Caco-2 (cell line): ENCODE results near the gene CCAR1. TPM values are rescaled to one million over a fixed set of nuclear protein-coding genes. Genes with fewer than 3 reads are reported as not detected.
"Not testable (repeated sequence)": the region's sequence is repeated elsewhere in the genome, so short reads cannot be mapped to it uniquely, and the experiment has no call there.

Source experiments
- BruUV-seq: library from RNA; stranded (reverse); fragments of 400-500 nt; replicated peaks from 2 replicates; lab custom pipeline; 2021; lab: Mats Ljungman, UMichigan
- CTCF ChIA-PET: fragments of 300-600 bp; sonication (Branson Sonifier 250); formaldehyde crosslinking; loops from one replicate; lab custom pipeline; 2022; ENCODE audit warnings: antibody characterized with exemption; lab: Charles Lee
- POLR2A ChIA-PET: fragments of 300-600 bp; sonication (Branson Sonifier 250); formaldehyde crosslinking; loops from one replicate; lab custom pipeline; 2022; ENCODE audit warnings: antibody characterized with exemption; lab: Charles Lee
- DNase-seq, 2 experiments: peaks; one replicate each; pipeline versions ENCODE4 v3.0.0 to v3.0.0-alpha.2; 2020 to 2022
- H3K27me3 ChIP-seq: replicated peaks from 2 replicates; pipeline ENCODE4 v1.6.0; 2011; ENCODE audit warnings: low read length; ENCODE audit not compliant: control insufficient read depth, insufficient read depth
- H3K36me3 ChIP-seq: 2 replicates; pipeline ENCODE4 v1.5.1; 2011; ENCODE audit warnings: low read length; ENCODE audit not compliant: control insufficient read depth, insufficient read depth
- H3K4me1 ChIP-seq: fragments of 250-450 bp; sonication (Bioruptor Pico); 2 replicates; pipeline ENCODE4 v1.5.1; 2020; ENCODE audit warnings: mild to moderate bottlenecking
- H3K4me3 ChIP-seq: 2 replicates; pipeline ENCODE4 v1.5.1; 2011; ENCODE audit warnings: low read depth, mild to moderate bottlenecking, control low read depth, low read length
- H3K9me3 ChIP-seq: fragments of 250-450 bp; sonication (Bioruptor Pico); 2 replicates; pipeline ENCODE4 v1.5.1; 2020; ENCODE audit warnings: mild to moderate bottlenecking, moderate library complexity
- H3K27ac Mint-ChIP-seq: one replicate; pipeline ENCODE4 v1.8.0; 2022; ENCODE audit warnings: mixed read lengths; ENCODE audit not compliant: unreplicated experiment
- H3K27me3 Mint-ChIP-seq: one replicate; pipeline ENCODE4 v1.8.0; 2022; ENCODE audit warnings: mixed read lengths; ENCODE audit not compliant: insufficient read depth, unreplicated experiment
- H3K36me3 Mint-ChIP-seq: one replicate; pipeline ENCODE4 v1.8.0; 2022; ENCODE audit warnings: mild to moderate bottlenecking, mixed read lengths; ENCODE audit not compliant: insufficient read depth, unreplicated experiment
- H3K4me1 Mint-ChIP-seq: one replicate; pipeline ENCODE4 v1.8.0; 2022; ENCODE audit warnings: low read depth, mixed read lengths; ENCODE audit not compliant: unreplicated experiment
- H3K4me3 Mint-ChIP-seq: one replicate; pipeline ENCODE4 v1.8.0; 2022; ENCODE audit warnings: mild to moderate bottlenecking, moderate library complexity, mixed read lengths; ENCODE audit not compliant: unreplicated experiment
- H3K9me3 Mint-ChIP-seq: one replicate; pipeline ENCODE4 v1.8.0; 2022; ENCODE audit warnings: mixed read lengths; ENCODE audit not compliant: unreplicated experiment
- intact Hi-C: fragments of 100-400 bp; cut with micrococcal nuclease; formaldehyde crosslinking; loops from one replicate; pipeline ENCODE4 v1.10.0; 2022; ENCODE audit not compliant: unreplicated experiment
- total RNA-seq: library from RNA; stranded (reverse); gene quantifications from 2 replicates; pipeline ENCODE4 v1.2.3, GENCODE V29; 2022
- TF ChIP-seq, protein P1 (sequence below), 2 experiments: fragments of 200-600 bp in 1 of 2; IDR thresholded peaks; 1 replicate in 1 of 2; 2 replicates in 1 of 2; pipeline versions ENCODE4 v1.5.1 to v1.8.0; 2011 to 2022; ENCODE audit warnings: antibody characterized with exemption in 1 of 2, control low read depth in 1 of 2, inconsistent platforms in 1 of 2, low read depth in 1 of 2, low read length in 1 of 2, mild to moderate bottlenecking in 1 of 2, moderate library complexity in 1 of 2; ENCODE audit not compliant: insufficient read depth in 1 of 2, severe bottlenecking in 1 of 2, unreplicated experiment in 1 of 2

CCAR1 gene
- total RNA-seq, 1 experiment from 2014 or later: 180 TPM

GRCh38 chr10:68732651-68733050 lies 11.6 kb downstream of the CCAR1 start:
- POLR2A ChIA-PET: interaction anchor here (0.6 kb wide), 1 partner anchor 183 kb away, joined by 3 read pairs; no protein-coding TSS in a partner anchor
- TF ChIP-seq, protein P1, sequence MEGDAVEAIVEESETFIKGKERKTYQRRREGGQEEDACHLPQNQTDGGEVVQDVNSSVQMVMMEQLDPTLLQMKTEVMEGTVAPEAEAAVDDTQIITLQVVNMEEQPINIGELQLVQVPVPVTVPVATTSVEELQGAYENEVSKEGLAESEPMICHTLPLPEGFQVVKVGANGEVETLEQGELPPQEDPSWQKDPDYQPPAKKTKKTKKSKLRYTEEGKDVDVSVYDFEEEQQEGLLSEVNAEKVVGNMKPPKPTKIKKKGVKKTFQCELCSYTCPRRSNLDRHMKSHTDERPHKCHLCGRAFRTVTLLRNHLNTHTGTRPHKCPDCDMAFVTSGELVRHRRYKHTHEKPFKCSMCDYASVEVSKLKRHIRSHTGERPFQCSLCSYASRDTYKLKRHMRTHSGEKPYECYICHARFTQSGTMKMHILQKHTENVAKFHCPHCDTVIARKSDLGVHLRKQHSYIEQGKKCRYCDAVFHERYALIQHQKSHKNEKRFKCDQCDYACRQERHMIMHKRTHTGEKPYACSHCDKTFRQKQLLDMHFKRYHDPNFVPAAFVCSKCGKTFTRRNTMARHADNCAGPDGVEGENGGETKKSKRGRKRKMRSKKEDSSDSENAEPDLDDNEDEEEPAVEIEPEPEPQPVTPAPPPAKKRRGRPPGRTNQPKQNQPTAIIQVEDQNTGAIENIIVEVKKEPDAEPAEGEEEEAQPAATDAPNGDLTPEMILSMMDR (IDR thresholded peaks at IDR 0.05; ENCODE audit: insufficient read depth in 1 of 2, low read depth in 1 of 2, low read length in 1 of 2, severe bottlenecking in 1 of 2, unreplicated experiment in 1 of 2): no peak
- no peaks in the 10 kb centered on the region for H3K9me3 ChIP-seq
- peak in 1 of 2 experiments; percentile 22 for DNase-seq
- peaks cover 100% of the 10 kb centered on the region for H3K36me3 Mint-ChIP-seq
- CTCF ChIA-PET: no interaction called here
- H3K9me3 Mint-ChIP-seq: no peaks in the 10 kb centered on the region
- H3K4me1 ChIP-seq: no peaks in the 10 kb centered on the region
- intact Hi-C loops: no loop called here
- peaks cover 19% of the 10 kb centered on the region for H3K36me3 ChIP-seq
- H3K27me3 ChIP-seq: no peaks in the 10 kb centered on the region; the same call in 1 of the 2 replicates
- H3K4me3 Mint-ChIP-seq: no peak overlapping the region
- BruUV-seq: no TSS peak
- no peaks in the 10 kb centered on the region for H3K27me3 Mint-ChIP-seq
- H3K4me1 Mint-ChIP-seq: no peaks in the 10 kb centered on the region
- no peak overlapping the region for H3K27ac Mint-ChIP-seq
- H3K4me3 ChIP-seq: no peak overlapping the region

DNA sequence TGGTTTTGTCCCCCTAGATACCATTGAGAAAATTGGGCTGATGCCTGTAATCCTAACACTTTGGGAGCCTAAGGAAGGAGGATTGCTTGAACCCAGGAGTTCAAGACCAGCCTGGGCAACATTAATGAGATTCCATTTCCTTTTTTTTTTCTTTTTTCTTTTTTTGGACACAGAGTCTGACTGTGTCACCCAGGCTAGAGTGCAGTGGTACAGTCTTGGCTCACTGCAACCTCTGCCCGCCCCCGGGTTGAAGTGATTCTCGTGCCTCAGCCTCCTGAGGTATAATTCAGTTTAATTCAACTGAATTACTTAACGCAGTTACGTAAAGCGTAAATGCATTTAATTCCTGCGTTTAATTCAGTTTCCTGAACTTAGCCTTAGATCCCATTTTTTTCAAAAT lies 13.3 kb downstream of the CCAR1 start:
- Histone ChIP-seq H3K4me1 (no peaks in the 10 kb centered on the region), H3K9me3 (no peaks in the 10 kb centered on the region), H3K36me3 (peaks cover 17% of the 10 kb centered on the region), H3K27me3 (no peaks in the 10 kb centered on the region), H3K4me3 (no peak overlapping the region)
- H3K9me3 Mint-ChIP-seq: no peaks in the 10 kb centered on the region
- no peaks in the 10 kb centered on the region for H3K4me1 Mint-ChIP-seq
- no peak overlapping the region for H3K27ac Mint-ChIP-seq
- H3K27me3 Mint-ChIP-seq: no peaks in the 10 kb centered on the region
- H3K36me3 Mint-ChIP-seq: peaks cover 100% of the 10 kb centered on the region
- BruUV-seq: no TSS peak
- ChIA-PET POLR2A (interaction anchor here (0.5 to 0.9 kb wide), 2 partner anchors 13 to 48 kb away, joined by 3 read pairs; partner anchors contain the start of gene CCAR1), CTCF (no interaction called here)
- no peak overlapping the region for H3K4me3 Mint-ChIP-seq
- TF ChIP-seq, protein P1 (IDR thresholded peaks at IDR 0.05; ENCODE audit: insufficient read depth in 1 of 2, low read depth in 1 of 2, low read length in 1 of 2, severe bottlenecking in 1 of 2, unreplicated experiment in 1 of 2): no peak
- intact Hi-C loops: no loop called here
- DNase-seq: peak in 1 of 2 experiments; percentile 18

- intact Hi-C loops: no loop called here
- H3K27me3 ChIP-seq: no peaks in the 10 kb centered on the region
- TF ChIP-seq, protein P1 (IDR thresholded peaks at IDR 0.05; ENCODE audit: insufficient read depth in 1 of 2, low read depth in 1 of 2, low read length in 1 of 2, severe bottlenecking in 1 of 2, unreplicated experiment in 1 of 2): no peak
- peaks cover 16% of the 10 kb centered on the region for H3K36me3 ChIP-seq
- H3K4me1 ChIP-seq: no peaks in the 10 kb centered on the region
- no peak for DNase-seq
- Mint-ChIP-seq H3K4me1 (no peaks in the 10 kb centered on the region), H3K27ac (no peak overlapping the region), H3K4me3 (no peak overlapping the region), H3K36me3 (peaks cover 100% of the 10 kb centered on the region), H3K27me3 (no peaks in the 10 kb centered on the region), H3K9me3 (no peaks in the 10 kb centered on the region)
- POLR2A ChIA-PET: interaction anchor here (0.9 kb wide), 1 partner anchor 14 kb away, joined by 3 read pairs; the partner anchor contains the start of gene CCAR1
- no peaks in the 10 kb centered on the region for H3K9me3 ChIP-seq
- BruUV-seq: no TSS peak
- no peak overlapping the region for H3K4me3 ChIP-seq
- CTCF ChIA-PET: interaction anchor here (0.6 to 1.0 kb wide), 2 partner anchors 60 to 184 kb away, joined by 3 to 4 read pairs; no protein-coding TSS in a partner anchor
Measured at GRCh38 chr10:68735119-68735518, 14.1 kb downstream of the CCAR1 start.

DNA sequence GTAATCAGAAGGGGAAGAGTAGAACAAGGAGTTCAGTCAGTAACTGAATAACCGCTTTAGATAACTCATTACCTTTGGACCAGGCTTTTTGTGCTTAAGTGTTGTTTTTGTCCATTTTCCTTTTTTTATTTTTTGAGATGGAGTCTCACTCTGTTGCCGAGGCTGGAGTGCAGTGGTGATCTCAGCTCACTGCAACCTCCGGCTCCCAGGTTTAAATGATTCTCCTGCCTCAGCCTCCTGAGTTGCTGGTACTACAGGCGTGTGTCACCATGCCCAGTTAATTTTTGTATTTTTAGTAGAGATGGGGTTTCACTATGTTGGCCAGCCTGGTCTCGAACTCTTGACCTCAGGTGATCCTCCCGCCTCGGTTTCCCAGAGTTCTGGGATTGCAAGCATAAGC lies 14.7 kb downstream of the CCAR1 start:
- POLR2A ChIA-PET: not testable (repeated sequence)

DNA sequence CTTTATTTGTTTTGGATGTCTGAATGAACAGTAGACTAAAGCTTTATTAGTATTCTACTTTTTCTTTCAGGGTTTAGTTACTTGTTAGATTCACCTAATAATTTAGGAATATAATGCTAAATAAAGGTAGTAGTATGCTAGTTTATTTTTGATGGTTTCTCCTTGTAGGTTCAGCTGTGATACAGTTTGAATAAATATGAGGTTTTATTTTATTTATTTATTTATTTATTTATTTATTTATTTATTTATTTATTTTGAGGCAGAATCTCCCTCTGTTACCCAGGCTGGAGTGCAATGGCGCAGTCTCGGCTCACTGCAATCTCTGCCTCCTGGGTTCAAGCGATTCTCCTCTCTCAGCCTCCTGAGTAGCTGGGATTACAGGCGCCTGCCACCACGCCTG lies 19.6 kb downstream of the CCAR1 start:
- H3K4me1 Mint-ChIP-seq, H3K4me3 ChIP-seq, H3K4me1 ChIP-seq, POLR2A ChIA-PET, DNase-seq, BruUV-seq, H3K27me3 ChIP-seq, H3K27ac Mint-ChIP-seq, H3K4me3 Mint-ChIP-seq, CTCF ChIA-PET, H3K9me3 ChIP-seq, H3K9me3 Mint-ChIP-seq, H3K27me3 Mint-ChIP-seq: not testable (repeated sequence)
- peaks cover 10% of the 10 kb centered on the region for H3K36me3 ChIP-seq
- H3K36me3 Mint-ChIP-seq: peaks cover 98% of the 10 kb centered on the region
- intact Hi-C loops: loop anchor here (5.0 kb wide), 1 partner anchor 188 kb away; no protein-coding TSS in a partner anchor

More for the DNA sequence above, 14.7 kb downstream of the CCAR1 start:
- H3K4me3 ChIP-seq, DNase-seq, H3K4me1 Mint-ChIP-seq, H3K4me1 ChIP-seq, BruUV-seq, intact Hi-C loops, H3K4me3 Mint-ChIP-seq, H3K9me3 ChIP-seq, H3K27me3 ChIP-seq, H3K9me3 Mint-ChIP-seq, H3K27ac Mint-ChIP-seq, H3K27me3 Mint-ChIP-seq: not testable (repeated sequence)
- CTCF ChIA-PET: interaction anchor here (1.0 kb wide), 1 partner anchor 185 kb away, joined by 4 read pairs; no protein-coding TSS in a partner anchor
- peaks cover 99% of the 10 kb centered on the region for H3K36me3 Mint-ChIP-seq
- peaks cover 16% of the 10 kb centered on the region for H3K36me3 ChIP-seq
